ENCODE results near the gene COL6A5. TPM values are rescaled to one million over a fixed set of nuclear protein-coding genes. Genes with fewer than 3 reads are reported as not detected.
"Not testable (repeated sequence)": the region's sequence is repeated elsewhere in the genome, so short reads cannot be mapped to it uniquely, and the experiment has no call there.

Gene COL6A5
- total RNA-seq, 1 donor from 2014 or later = not detected

- DNase-seq = no peak
- H3K4me3 Mint-ChIP-seq = no peak overlapping the region
- intact Hi-C loops (cut with micrococcal nuclease) = no loop called here
- no peak for ATAC-seq (ENCODE audit: low read depth)
- no peak for TF ChIP-seq CTCF (IDR thresholded peaks at IDR 0.05)
- H3K9me3 Mint-ChIP-seq = no peaks in the 10 kb centered on the region
- H3K36me3 Mint-ChIP-seq (ENCODE audit: low read depth) = no peaks in the 10 kb centered on the region
- H3K27ac Mint-ChIP-seq = no peak overlapping the region
- ChIA-PET POLR2A (no interaction called here), CTCF (no interaction called here)
- no peaks in the 10 kb centered on the region for H3K27me3 Mint-ChIP-seq
- no peaks in the 10 kb centered on the region for H3K4me1 Mint-ChIP-seq
Observed at GRCh38 chr3:130395331-130395730, 49.9 kb downstream of the COL6A5 start.

- Mint-ChIP-seq H3K4me1 (no peaks in the 10 kb centered on the region), H3K36me3 (ENCODE audit: low read depth) (no peaks in the 10 kb centered on the region)
- no peak for ATAC-seq (ENCODE audit: low read depth)
Observed at GRCh38 chr3:130395916-130396315, 50.4 kb downstream of the COL6A5 start.

GRCh38 chr3:130404401-130404800, 58.9 kb downstream of the COL6A5 start:
- no peaks in the 10 kb centered on the region for H3K36me3 Mint-ChIP-seq (ENCODE audit: low read depth)
- H3K27me3 Mint-ChIP-seq = no peaks in the 10 kb centered on the region
- TF ChIP-seq CTCF (IDR thresholded peaks at IDR 0.05) = no peak
- H3K27ac Mint-ChIP-seq = no peak overlapping the region
- ATAC-seq (ENCODE audit: low read depth) (no peak), DNase-seq (no peak)
- H3K4me3 Mint-ChIP-seq = no peak overlapping the region
- POLR2A ChIA-PET = no interaction called here
- intact Hi-C loops (cut with micrococcal nuclease) = no loop called here
- CTCF ChIA-PET = no interaction called here
- H3K9me3 Mint-ChIP-seq = peaks cover 4% of the 10 kb centered on the region
- H3K4me1 Mint-ChIP-seq = no peaks in the 10 kb centered on the region

More at GRCh38 chr3:130395916-130396315, 50.4 kb downstream of the COL6A5 start:
- no peak for DNase-seq
- H3K9me3 Mint-ChIP-seq = no peaks in the 10 kb centered on the region
- no peak overlapping the region for H3K4me3 Mint-ChIP-seq
- H3K27me3 Mint-ChIP-seq = no peaks in the 10 kb centered on the region
- intact Hi-C loops (cut with micrococcal nuclease) = no loop called here
- ChIA-PET POLR2A (no interaction called here), CTCF (no interaction called here)
- no peak for TF ChIP-seq CTCF (IDR thresholded peaks at IDR 0.05)
- no peak overlapping the region for H3K27ac Mint-ChIP-seq

GRCh38 chr3:130405956-130406355, 60.5 kb downstream of the COL6A5 start:
- no peak overlapping the region for H3K4me3 Mint-ChIP-seq
- no peaks in the 10 kb centered on the region for H3K4me1 Mint-ChIP-seq
- no peak for DNase-seq
- no peaks in the 10 kb centered on the region for H3K27me3 Mint-ChIP-seq
- intact Hi-C loops (cut with micrococcal nuclease) = no loop called here
- no peak for TF ChIP-seq CTCF (IDR thresholded peaks at IDR 0.05)
- H3K36me3 Mint-ChIP-seq (ENCODE audit: low read depth) = no peaks in the 10 kb centered on the region
- ChIA-PET POLR2A (no interaction called here), CTCF (no interaction called here)
- peaks cover 4% of the 10 kb centered on the region for H3K9me3 Mint-ChIP-seq
- no peak for ATAC-seq (ENCODE audit: low read depth)
- H3K27ac Mint-ChIP-seq = no peak overlapping the region

- ATAC-seq (ENCODE audit: low read depth); H3K9me3 Mint-ChIP-seq; H3K27me3 Mint-ChIP-seq; H3K27ac Mint-ChIP-seq; H3K4me3 Mint-ChIP-seq; CTCF ChIA-PET; H3K36me3 Mint-ChIP-seq (ENCODE audit: low read depth); POLR2A ChIA-PET; DNase-seq; intact Hi-C loops (cut with micrococcal nuclease); H3K4me1 Mint-ChIP-seq: not testable (repeated sequence)
Observed at GRCh38 chr3:130408253-130408652, 62.8 kb downstream of the COL6A5 start.

- intact Hi-C loops (cut with micrococcal nuclease) = no loop called here
- Mint-ChIP-seq H3K36me3 (ENCODE audit: low read depth) (no peaks in the 10 kb centered on the region), H3K4me3 (no peak overlapping the region), H3K9me3 (peaks cover 4% of the 10 kb centered on the region), H3K27ac (no peak overlapping the region), H3K27me3 (peaks cover 4% of the 10 kb centered on the region), H3K4me1 (no peaks in the 10 kb centered on the region)
- ChIA-PET POLR2A (no interaction called here), CTCF (no interaction called here)
- no peak for ATAC-seq (ENCODE audit: low read depth)
- DNase-seq = no peak
- no peak for TF ChIP-seq CTCF (IDR thresholded peaks at IDR 0.05)
Observed at GRCh38 chr3:130411320-130411719, 65.8 kb downstream of the COL6A5 start.
